ENCODE measurements around the gene RNF182. TPM values are rescaled to one million over a fixed set of nuclear protein-coding genes. Genes with fewer than 3 reads are reported as not detected.

The RNF182 gene
- polyA plus RNA-seq, 1 of the 3 experiments (the other 2 are of a cell fraction): 8.0 TPM

DNA sequence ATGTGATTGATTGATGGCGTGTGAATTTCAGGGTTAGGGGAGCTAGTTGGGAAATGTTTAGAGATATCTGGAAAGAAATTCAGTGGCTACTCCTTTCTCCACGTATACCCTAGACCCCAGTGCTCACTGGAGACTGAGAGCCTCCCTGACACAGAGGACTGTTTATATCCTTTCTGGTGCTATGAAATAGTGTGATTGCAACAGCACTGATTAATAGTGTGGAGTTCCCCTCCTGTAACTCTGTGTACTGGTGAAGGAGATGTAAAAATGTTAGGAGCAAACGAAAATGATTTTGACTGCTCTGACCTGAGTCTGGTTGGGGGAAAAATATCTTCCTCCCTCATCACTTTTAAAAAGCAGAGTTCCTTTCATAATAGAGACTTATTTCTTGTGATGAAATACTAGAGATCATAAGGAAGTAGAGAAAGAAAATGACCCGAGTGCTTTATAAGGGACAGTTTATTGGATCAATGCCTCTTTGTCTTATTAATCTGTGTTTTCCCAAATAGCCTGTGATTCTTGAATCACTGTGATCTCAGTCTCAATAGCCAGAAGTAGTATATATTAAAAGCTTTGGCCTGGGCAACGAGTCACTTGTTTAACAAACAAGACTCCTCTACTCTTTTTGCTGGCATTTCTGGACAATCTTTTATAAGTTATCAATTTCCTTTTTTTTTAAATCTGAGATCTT lies 92.3 kb downstream of the RNF182 start:
- CTCF ChIA-PET: interaction anchor here (1.2 to 2.0 kb wide), 2 partner anchors 53 to 109 kb away, joined by 3 to 4 read pairs; no protein-coding TSS in a partner anchor
- Histone ChIP-seq H3K4me3 (ENCODE audit: low read depth in 2 of 2, low read length in 1 of 2) (no peak overlapping the region), H2AFZ (ENCODE audit: low read depth) (no peak overlapping the region), H3K27ac (ENCODE audit: low read depth in 2 of 2, low read length in 1 of 2) (no peak overlapping the region), H3K36me3 (replicated peaks in 1 of 2; ENCODE audit: control insufficient read depth in 1 of 2, insufficient read depth in 2 of 2, low read length in 1 of 2) (no peaks in the 10 kb centered on the region), H3K9ac (no peak overlapping the region), H3K9me2 (no peaks in the 10 kb centered on the region), H4K20me1 (ENCODE audit: insufficient read depth) (no peaks in the 10 kb centered on the region), H3K79me2 (ENCODE audit: insufficient read depth) (no peaks in the 10 kb centered on the region), H3K27me3 (ENCODE audit: insufficient read depth) (no peaks in the 10 kb centered on the region), H3K4me1 (ENCODE audit: control insufficient read depth in 1 of 2, insufficient read depth in 2 of 2, low read depth in 1 of 2, low read length in 1 of 2) (no peaks in the 10 kb centered on the region), H3F3A (replicated peaks; ENCODE audit: insufficient read depth) (no peaks in the 10 kb centered on the region), H3K4me2 (no peak overlapping the region), H3K9me3 (no peaks in the 10 kb centered on the region)
- TF ChIP-seq FOXJ3 (CRISPR knock-in tag; IDR thresholded peaks at IDR 0.05) (no peak), RAD21 (IDR thresholded peaks at IDR 0.05; ENCODE audit: low read length) (no peak), FOSL2 (IDR thresholded peaks at IDR 0.05; ENCODE audit: borderline replicate concordance, low read depth) (no peak), GATA2 (CRISPR knock-in tag; IDR thresholded peaks at IDR 0.05) (no peak), JUND (IDR thresholded peaks at IDR 0.05) (no peak), RXRA (IDR thresholded peaks at IDR 0.05; ENCODE audit: borderline replicate concordance, low read depth) (no peak), POLR2AphosphoS5 (IDR thresholded peaks at IDR 0.05; ENCODE audit: low read depth, low read length) (no peak), ZBTB33 (IDR thresholded peaks at IDR 0.05; ENCODE audit: borderline replicate concordance, low read depth) (no peak), SIN3A (IDR thresholded peaks at IDR 0.05; ENCODE audit: borderline replicate concordance, low read depth, low read length) (no peak), TCF12 (IDR thresholded peaks at IDR 0.05) (no peak), RFX5 (IDR thresholded peaks at IDR 0.05; ENCODE audit: low read length) (no peak), GABPA (IDR thresholded peaks at IDR 0.05; ENCODE audit: low read depth) (no peak), RCOR1 (IDR thresholded peaks at IDR 0.05; ENCODE audit: low read length) (no peak), NFIC (IDR thresholded peaks at IDR 0.05; ENCODE audit: borderline replicate concordance) (no peak), MXI1 (IDR thresholded peaks at IDR 0.05; ENCODE audit: low read depth, low read length) (no peak), EP300 (IDR thresholded peaks at IDR 0.05; ENCODE audit: borderline replicate concordance in 1 of 2, low read depth in 1 of 2, low read length in 1 of 2) (no peak), CTCF (IDR thresholded peaks at IDR 0.05) (no peak)
- TF ChIP-seq, protein P1, sequence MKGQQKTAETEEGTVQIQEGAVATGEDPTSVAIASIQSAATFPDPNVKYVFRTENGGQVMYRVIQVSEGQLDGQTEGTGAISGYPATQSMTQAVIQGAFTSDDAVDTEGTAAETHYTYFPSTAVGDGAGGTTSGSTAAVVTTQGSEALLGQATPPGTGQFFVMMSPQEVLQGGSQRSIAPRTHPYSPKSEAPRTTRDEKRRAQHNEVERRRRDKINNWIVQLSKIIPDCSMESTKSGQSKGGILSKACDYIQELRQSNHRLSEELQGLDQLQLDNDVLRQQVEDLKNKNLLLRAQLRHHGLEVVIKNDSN (IDR thresholded peaks at IDR 0.05; ENCODE audit: borderline replicate concordance, low read depth): no peak
- TF ChIP-seq, protein P2, sequence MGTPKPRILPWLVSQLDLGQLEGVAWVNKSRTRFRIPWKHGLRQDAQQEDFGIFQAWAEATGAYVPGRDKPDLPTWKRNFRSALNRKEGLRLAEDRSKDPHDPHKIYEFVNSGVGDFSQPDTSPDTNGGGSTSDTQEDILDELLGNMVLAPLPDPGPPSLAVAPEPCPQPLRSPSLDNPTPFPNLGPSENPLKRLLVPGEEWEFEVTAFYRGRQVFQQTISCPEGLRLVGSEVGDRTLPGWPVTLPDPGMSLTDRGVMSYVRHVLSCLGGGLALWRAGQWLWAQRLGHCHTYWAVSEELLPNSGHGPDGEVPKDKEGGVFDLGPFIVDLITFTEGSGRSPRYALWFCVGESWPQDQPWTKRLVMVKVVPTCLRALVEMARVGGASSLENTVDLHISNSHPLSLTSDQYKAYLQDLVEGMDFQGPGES (IDR thresholded peaks at IDR 0.05; ENCODE audit: low read depth, low read length): no peak
- POLR2A ChIA-PET: no interaction called here
- WGBS (ENCODE audit: low lambda C conversion rate): 74% methylated on average over 5 of the region's 5 CpGs
- DNase-seq: no peak
